Adipocyte (in vitro differentiated cells): Measurements from ENCODE around the gene CASZ1.

Source experiments
- DNase-seq: peaks from one replicate; pipeline ENCODE4 v3.0.0-alpha.2; 2015; ENCODE audit warnings: low read depth
- H3K27me3 ChIP-seq: replicated peaks from 2 replicates; pipeline ENCODE4 v1.7.0; 2013; ENCODE audit warnings: mild to moderate bottlenecking, low read length, moderate library complexity; ENCODE audit not compliant: control insufficient read depth, insufficient read depth
- H3K36me3 ChIP-seq: 2 replicates; pipeline ENCODE4 v1.7.0; 2013; ENCODE audit warnings: low read length, mild to moderate bottlenecking, moderate library complexity; ENCODE audit not compliant: control insufficient read depth, insufficient read depth, severe bottlenecking
- H3K4me1 ChIP-seq: 2 replicates; pipeline ENCODE4 v1.7.0; 2013; ENCODE audit warnings: mild to moderate bottlenecking, low read length, moderate library complexity; ENCODE audit not compliant: control insufficient read depth, insufficient read depth
- H3K4me3 ChIP-seq: 2 replicates; pipeline ENCODE4 v1.7.0; 2013; ENCODE audit warnings: mild to moderate bottlenecking, low read length, moderate library complexity
- H3K9ac ChIP-seq: 2 replicates; pipeline ENCODE4 v1.7.0; 2013; ENCODE audit warnings: mild to moderate bottlenecking, low read length, moderate library complexity
- H3K9me3 ChIP-seq: 2 replicates; pipeline ENCODE4 v1.7.0; 2013; ENCODE audit warnings: mild to moderate bottlenecking, low read length, moderate library complexity; ENCODE audit not compliant: control insufficient read depth

The CASZ1 gene

GRCh38 chr1:10832703-10833102, 36.3 kb upstream of the CASZ1 start:
- Histone ChIP-seq H3K36me3 (no peaks in the 10 kb centered on the region), H3K4me3 (no peak overlapping the region), H3K9ac (no peak overlapping the region), H3K9me3 (no peaks in the 10 kb centered on the region), H3K27me3 (peaks cover 75% of the 10 kb centered on the region), H3K4me1 (no peaks in the 10 kb centered on the region)
- DNase-seq, result no peak

GRCh38 chr1:10830961-10831668, 34.7 kb upstream of the CASZ1 start:
- Histone ChIP-seq H3K9ac (no peak overlapping the region), H3K36me3 (no peaks in the 10 kb centered on the region), H3K4me1 (no peaks in the 10 kb centered on the region), H3K27me3 (peaks cover 75% of the 10 kb centered on the region), H3K4me3 (no peak overlapping the region), H3K9me3 (no peaks in the 10 kb centered on the region)
- DNase-seq, result no peak

GRCh38 chr1:10829965-10830515, 33.6 kb upstream of the CASZ1 start:
- H3K4me1 ChIP-seq, result peaks cover under 1% of the 10 kb centered on the region
- no peaks in the 10 kb centered on the region for H3K9me3 ChIP-seq
- peaks cover 82% of the 10 kb centered on the region for H3K27me3 ChIP-seq
- DNase-seq, result no peak
- no peak overlapping the region for H3K9ac ChIP-seq
- no peak overlapping the region for H3K4me3 ChIP-seq
- no peaks in the 10 kb centered on the region for H3K36me3 ChIP-seq

GRCh38 chr1:10829067-10829818, 32.8 kb upstream of the CASZ1 start:
- Histone ChIP-seq H3K27me3 (peaks cover 74% of the 10 kb centered on the region), H3K4me3 (no peak overlapping the region), H3K9me3 (no peaks in the 10 kb centered on the region), H3K4me1 (peaks cover 4% of the 10 kb centered on the region), H3K9ac (no peak overlapping the region), H3K36me3 (no peaks in the 10 kb centered on the region)
- no peak for DNase-seq

GRCh38 chr1:10827377-10828333, 31.2 kb upstream of the CASZ1 start:
- Histone ChIP-seq H3K9ac (no peak overlapping the region), H3K9me3 (no peaks in the 10 kb centered on the region), H3K27me3 (peaks cover 64% of the 10 kb centered on the region), H3K4me1 (peaks cover 4% of the 10 kb centered on the region), H3K36me3 (no peaks in the 10 kb centered on the region), H3K4me3 (no peak overlapping the region)
- no peak for DNase-seq

- Histone ChIP-seq H3K4me1 (peaks cover 4% of the 10 kb centered on the region), H3K27me3 (peaks cover 56% of the 10 kb centered on the region), H3K36me3 (no peaks in the 10 kb centered on the region), H3K9ac (no peak overlapping the region), H3K9me3 (no peaks in the 10 kb centered on the region), H3K4me3 (no peak overlapping the region)
- DNase-seq, result no peak
Observed at GRCh38 chr1:10825592-10825991, 29.1 kb upstream of the CASZ1 start.

GRCh38 chr1:10824821-10825540, 28.5 kb upstream of the CASZ1 start:
- peaks cover 4% of the 10 kb centered on the region for H3K4me1 ChIP-seq
- no peaks in the 10 kb centered on the region for H3K9me3 ChIP-seq
- no peak overlapping the region for H3K4me3 ChIP-seq
- no peak overlapping the region for H3K9ac ChIP-seq
- peaks cover 50% of the 10 kb centered on the region for H3K27me3 ChIP-seq
- DNase-seq, result peak; percentile 29
- no peaks in the 10 kb centered on the region for H3K36me3 ChIP-seq

- Histone ChIP-seq H3K9me3 (no peaks in the 10 kb centered on the region), H3K9ac (no peak overlapping the region), H3K36me3 (no peaks in the 10 kb centered on the region), H3K4me3 (no peak overlapping the region), H3K27me3 (peaks cover 31% of the 10 kb centered on the region), H3K4me1 (peaks cover 4% of the 10 kb centered on the region)
- DNase-seq, result no peak
Observed at GRCh38 chr1:10823000-10823401, 26.6 kb upstream of the CASZ1 start.

- peaks cover 4% of the 10 kb centered on the region for H3K4me1 ChIP-seq
- no peaks in the 10 kb centered on the region for H3K36me3 ChIP-seq
- H3K27me3 ChIP-seq, result peaks cover 30% of the 10 kb centered on the region
- no peaks in the 10 kb centered on the region for H3K9me3 ChIP-seq
- DNase-seq, result no peak
- no peak overlapping the region for H3K4me3 ChIP-seq
- H3K9ac ChIP-seq, result no peak overlapping the region
Observed at GRCh38 chr1:10821388-10821787, 24.9 kb upstream of the CASZ1 start.

GRCh38 chr1:10820422-10820821, 24.0 kb upstream of the CASZ1 start:
- Histone ChIP-seq H3K36me3 (no peaks in the 10 kb centered on the region), H3K4me1 (peaks cover 4% of the 10 kb centered on the region), H3K9ac (no peak overlapping the region), H3K9me3 (no peaks in the 10 kb centered on the region), H3K27me3 (peaks cover 33% of the 10 kb centered on the region), H3K4me3 (no peak overlapping the region)
- no peak for DNase-seq
